ENCODE measurements around the gene DEPDC5.

DNA sequence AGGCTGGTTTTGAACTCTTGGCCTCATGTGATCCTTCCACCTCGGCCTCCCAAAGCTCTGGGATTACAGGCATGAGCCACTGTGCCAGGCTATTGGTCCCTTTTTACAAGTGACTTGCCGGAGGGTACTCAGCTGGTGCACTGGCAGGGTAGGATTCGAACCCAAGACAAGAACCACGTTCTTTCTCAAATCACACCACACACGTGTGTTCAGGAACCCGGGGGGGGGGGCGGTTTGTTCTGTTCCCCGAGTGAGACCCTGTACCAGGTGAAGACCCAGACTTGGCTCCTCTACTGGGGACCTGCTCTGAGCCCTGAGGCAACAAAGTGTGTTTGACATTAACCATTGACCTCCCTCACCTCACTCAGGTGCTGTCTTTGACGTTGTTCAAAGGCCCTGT lies 186.7 kb downstream of the DEPDC5 start:
- TF ChIP-seq, protein P1, sequence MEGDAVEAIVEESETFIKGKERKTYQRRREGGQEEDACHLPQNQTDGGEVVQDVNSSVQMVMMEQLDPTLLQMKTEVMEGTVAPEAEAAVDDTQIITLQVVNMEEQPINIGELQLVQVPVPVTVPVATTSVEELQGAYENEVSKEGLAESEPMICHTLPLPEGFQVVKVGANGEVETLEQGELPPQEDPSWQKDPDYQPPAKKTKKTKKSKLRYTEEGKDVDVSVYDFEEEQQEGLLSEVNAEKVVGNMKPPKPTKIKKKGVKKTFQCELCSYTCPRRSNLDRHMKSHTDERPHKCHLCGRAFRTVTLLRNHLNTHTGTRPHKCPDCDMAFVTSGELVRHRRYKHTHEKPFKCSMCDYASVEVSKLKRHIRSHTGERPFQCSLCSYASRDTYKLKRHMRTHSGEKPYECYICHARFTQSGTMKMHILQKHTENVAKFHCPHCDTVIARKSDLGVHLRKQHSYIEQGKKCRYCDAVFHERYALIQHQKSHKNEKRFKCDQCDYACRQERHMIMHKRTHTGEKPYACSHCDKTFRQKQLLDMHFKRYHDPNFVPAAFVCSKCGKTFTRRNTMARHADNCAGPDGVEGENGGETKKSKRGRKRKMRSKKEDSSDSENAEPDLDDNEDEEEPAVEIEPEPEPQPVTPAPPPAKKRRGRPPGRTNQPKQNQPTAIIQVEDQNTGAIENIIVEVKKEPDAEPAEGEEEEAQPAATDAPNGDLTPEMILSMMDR (IDR thresholded peaks at IDR 0.05), result no peak
- no peak for TF ChIP-seq POLR2A (IDR thresholded peaks at IDR 0.05)
